GM23338 (cell line): ENCODE measurements around the gene ATG2B.

Experiments used
- CTCF ChIP-seq, 2 experiments: fragments of 200-600 bp in 1 of 2; sonication (generic) in 1 of 2; conservative IDR thresholded peaks; 2 replicates each; pipeline versions ENCODE4 v1.5.1 to v1.6.1; 2016 to 2017; ENCODE audit warnings: antibody characterized with exemption in 2 of 2, low read depth in 2 of 2, mild to moderate bottlenecking in 2 of 2, moderate library complexity in 1 of 2
- ETS1 ChIP-seq: IDR thresholded peaks from 2 replicates; pipeline ENCODE4 v1.6.1; 2016; ENCODE audit warnings: antibody characterized with exemption
- EZH2 ChIP-seq: fragments of 200-600 bp; sonication (generic); IDR thresholded peaks from one replicate; pipeline ENCODE4 v1.8.0; 2017; ENCODE audit warnings: antibody characterized with exemption, mild to moderate bottlenecking, low read depth; ENCODE audit not compliant: unreplicated experiment
- EZH2phosphoT487 ChIP-seq: fragments of 200-600 bp; sonication (generic); IDR thresholded peaks from one replicate; pipeline ENCODE4 v1.8.1; 2018; ENCODE audit warnings: antibody characterized with exemption; ENCODE audit not compliant: unreplicated experiment
- JUNB ChIP-seq: IDR thresholded peaks from one replicate; pipeline ENCODE4 v1.6.1; 2016; ENCODE audit warnings: antibody characterized with exemption; ENCODE audit not compliant: unreplicated experiment
- POLR2AphosphoS5 ChIP-seq: IDR thresholded peaks from 2 replicates; pipeline ENCODE4 v1.6.1; 2016; ENCODE audit warnings: antibody characterized with exemption, low read depth
- REST ChIP-seq: IDR thresholded peaks from one replicate; pipeline ENCODE4 v1.6.1; 2018; ENCODE audit warnings: antibody characterized with exemption; ENCODE audit not compliant: unreplicated experiment
- ZNF114 ChIP-seq: fragments of 250-450 bp; sonication (Bioruptor Pico); IDR thresholded peaks from 2 replicates; pipeline ENCODE4 v1.5.0; 2020; ENCODE audit warnings: mild to moderate bottlenecking, moderate library complexity
- ZNF462 ChIP-seq: fragments of 250-450 bp; sonication (Bioruptor Pico); IDR thresholded peaks from 2 replicates; pipeline ENCODE4 v1.5.0; 2020; ENCODE audit warnings: mild to moderate bottlenecking, moderate library complexity

GRCh38 chr14:96280104-96280503, 83.0 kb downstream of the ATG2B start:
- TF ChIP-seq CTCF (conservative IDR thresholded peaks at IDR 0.05; ENCODE audit: low read depth in 2 of 2), result no peak
- no peak for TF ChIP-seq REST
- TF ChIP-seq EZH2, result no peak
- TF ChIP-seq ZNF114 (CRISPR knock-in tag), result no peak
- no peak for TF ChIP-seq POLR2AphosphoS5
- TF ChIP-seq EZH2phosphoT487, result no peak
- TF ChIP-seq ETS1, result no peak
- TF ChIP-seq JUNB, result no peak
- TF ChIP-seq ZNF462 (CRISPR knock-in tag), result no peak
